NCI-H510A (cell line): ENCODE results near the gene NELFB.
A peak's percentile ranks its signal among the peaks of the same experiment; 100 is the strongest.
"Not testable (repeated sequence)": the region's sequence is repeated elsewhere in the genome, so short reads cannot be mapped to it uniquely, and the experiment has no call there.

Experiments
- DNase-seq: peaks from one replicate; lab custom pipeline; 2025; lab: John Stamatoyannopoulos, UW

Gene NELFB

GRCh38 chr9:137234758-137235423 lies 20.2 kb upstream of the NELFB start:
- DNase-seq, result no peak

- DNase-seq, result no peak
These were observed 19.5 kb upstream of the NELFB start for GRCh38 chr9:137235424-137236237.

GRCh38 chr9:137236238-137236935 lies 18.7 kb upstream of the NELFB start:
- peak; percentile 77 for DNase-seq

GRCh38 chr9:137236936-137237421 lies 18.1 kb upstream of the NELFB start:
- DNase-seq, result no peak

GRCh38 chr9:137237759-137238726 lies 17.1 kb upstream of the NELFB start:
- DNase-seq, result peak; percentile 73

- not testable (repeated sequence) for DNase-seq
These were observed 15.5 kb upstream of the NELFB start for GRCh38 chr9:137239541-137240200.

- peak; percentile 50 for DNase-seq
These were observed 14.7 kb upstream of the NELFB start for GRCh38 chr9:137240318-137240840.

GRCh38 chr9:137240841-137241489 lies 14.2 kb upstream of the NELFB start, which contains the start of gene TUBB4B:
Gene TUBB4B, plus strand, starts transcription at chr9:137241287. Its CDS starts 74 bp downstream, at chr9:137241361.
- peak; percentile 99 for DNase-seq

- no peak for DNase-seq
These were observed 13.4 kb upstream of the NELFB start for GRCh38 chr9:137241490-137242268.

GRCh38 chr9:137242269-137243203 lies 12.6 kb upstream of the NELFB start:
- DNase-seq, result no peak

GRCh38 chr9:137243266-137243625 lies 11.9 kb upstream of the NELFB start:
- not testable (repeated sequence) for DNase-seq

- DNase-seq, result no peak
These were observed 11.3 kb upstream of the NELFB start for GRCh38 chr9:137243626-137244485.

- no peak for DNase-seq
These were observed 10.4 kb upstream of the NELFB start for GRCh38 chr9:137244486-137245449.

- no peak for DNase-seq
These were observed 9.4 kb upstream of the NELFB start for GRCh38 chr9:137245450-137246421.
